IPS-15b (cell line): ENCODE measurements around the gene LIMS2.

ENCODE experiments used
- H3K27me3 ChIP-seq: one replicate; pipeline ENCODE4 v1.6.1; 2013; ENCODE audit warnings: low read length; ENCODE audit not compliant: control insufficient read depth, insufficient read depth
- H3K36me3 ChIP-seq: one replicate; pipeline ENCODE4 v1.6.1; 2013; ENCODE audit warnings: low read length; ENCODE audit not compliant: control insufficient read depth, insufficient read depth
- H3K4me1 ChIP-seq: one replicate; pipeline ENCODE4 v1.6.1; 2013; ENCODE audit warnings: mild to moderate bottlenecking, low read length; ENCODE audit not compliant: control insufficient read depth, insufficient read depth
- H3K4me3 ChIP-seq: one replicate; pipeline ENCODE4 v1.5.1; 2013; ENCODE audit warnings: low read depth, low read length
- H3K9ac ChIP-seq: one replicate; pipeline ENCODE4 v1.6.1; 2013; ENCODE audit warnings: low read depth, mild to moderate bottlenecking, low read length
- H3K9me3 ChIP-seq: one replicate; pipeline ENCODE4 v1.6.1; 2013; ENCODE audit warnings: mild to moderate bottlenecking, low read length; ENCODE audit not compliant: control insufficient read depth, insufficient read depth

The LIMS2 gene

GRCh38 chr2:127589358-127589757 lies 86.0 kb downstream of the LIMS2 start:
- Histone ChIP-seq H3K9me3 (no peaks in the 10 kb centered on the region), H3K9ac (no peak overlapping the region), H3K4me3 (no peak overlapping the region), H3K27me3 (no peaks in the 10 kb centered on the region), H3K4me1 (peaks cover 2% of the 10 kb centered on the region), H3K36me3 (no peaks in the 10 kb centered on the region)
